GM12878 (cell line): Measurements from ENCODE around the gene HIVEP3. TPM values are rescaled to one million over a fixed set of nuclear protein-coding genes. Genes with fewer than 3 reads are reported as not detected.

ENCODE experiments used
- ATAC-seq: fragments of 200-7000 bp; cut with Tn5 transposase; 3 replicates; pipeline ENCODE4 v1.9.1; 2020; ENCODE audit warnings: mild to moderate bottlenecking, moderate library complexity
- BruUV-seq: library from RNA; stranded (reverse); fragments of 400-500 nt; replicated peaks from 2 replicates; lab custom pipeline; 2021; lab: Mats Ljungman, UMichigan
- CTCF ChIA-PET: fragments of 300-600 bp; sonication (Branson Sonifier 250); formaldehyde crosslinking; extraction: SDS; loops from one replicate; lab custom pipeline; 2021; ENCODE audit warnings: inconsistent platforms; lab: Yijun Ruan, JAX
- POLR2A ChIA-PET: fragments of 350-600 bp; formaldehyde crosslinking; extraction: SDS; loops from one replicate; lab custom pipeline; 2021; ENCODE audit warnings: inconsistent platforms; lab: Charles Lee
- RAD21 ChIA-PET: fragments of 300-600 bp; sonication (Branson Sonifier 250); formaldehyde crosslinking; loops from one replicate; lab custom pipeline; 2023; ENCODE audit warnings: antibody characterized with exemption; ENCODE audit not compliant: unreplicated experiment; lab: Charles Lee
- SMC1A ChIA-PET: fragments of 300-600 bp; sonication (Branson Sonifier 250); formaldehyde crosslinking; loops from one replicate; lab custom pipeline; 2023; ENCODE audit not compliant: unreplicated experiment, uncharacterized antibody; lab: Charles Lee
- DNase-seq: peaks from one replicate; pipeline ENCODE4 v3.0.0-alpha.2; 2011; ENCODE audit warnings: low read depth, low spot score
- FAIRE-seq: peaks from 3 replicates; lab custom pipeline; 2011; peaks lifted over from hg19 to GRCh38; lab: Jason Lieb, UNC
- H2AFZ ChIP-seq: 2 replicates; pipeline ENCODE4 v1.6.0; 2011; ENCODE audit warnings: low read depth, low read length, control low read depth; ENCODE audit not compliant: control insufficient read depth
- H3K27ac ChIP-seq: 2 replicates; pipeline ENCODE4 v1.5.1; 2011; ENCODE audit warnings: control low read depth; ENCODE audit not compliant: control insufficient read depth, insufficient read depth
- H3K27me3 ChIP-seq, 2 experiments: replicated peaks in 1 of 2; 2 replicates each; pipeline versions ENCODE4 v1.6.0 to v1.6.1; 2011; ENCODE audit warnings: low read length in 1 of 2; ENCODE audit not compliant: control insufficient read depth in 2 of 2, insufficient read depth in 2 of 2
- H3K36me3 ChIP-seq, 2 experiments: 2 replicates each; pipeline ENCODE4 v1.5.1; 2011; ENCODE audit warnings: low read length in 1 of 2; ENCODE audit not compliant: control insufficient read depth in 2 of 2, insufficient read depth in 2 of 2
- H3K4me1 ChIP-seq: 2 replicates; pipeline ENCODE4 v1.6.1; 2011; ENCODE audit warnings: mild to moderate bottlenecking, low read length, moderate library complexity, mixed read lengths; ENCODE audit not compliant: control insufficient read depth, insufficient read depth
- H3K4me2 ChIP-seq: 2 replicates; pipeline ENCODE4 v1.6.0; 2011; ENCODE audit warnings: control low read depth; ENCODE audit not compliant: control insufficient read depth, insufficient read depth
- H3K4me3 ChIP-seq: fragments of 200-600 bp; sonication (generic); 2 replicates; pipeline ENCODE4 v1.5.1; 2016
- H3K79me2 ChIP-seq: 2 replicates; pipeline ENCODE4 v1.6.0; 2011; ENCODE audit warnings: low read length; ENCODE audit not compliant: control insufficient read depth, insufficient read depth
- H3K9ac ChIP-seq: 2 replicates; pipeline ENCODE4 v1.8.0; 2011; ENCODE audit warnings: low read length, control low read depth, mixed read lengths; ENCODE audit not compliant: control insufficient read depth, insufficient read depth
- H3K9me3 ChIP-seq: replicated peaks from 3 replicates; pipeline ENCODE4 v1.5.1; 2011; ENCODE audit warnings: mild to moderate bottlenecking, low read length; ENCODE audit not compliant: control insufficient read depth, insufficient read depth
- H4K20me1 ChIP-seq: 2 replicates; pipeline ENCODE4 v1.6.0; 2011; ENCODE audit not compliant: control insufficient read depth, insufficient read depth
- ATF2 ChIP-seq: IDR thresholded peaks from 2 replicates; pipeline ENCODE4 v1.6.1; 2012; ENCODE audit warnings: low read length, inconsistent platforms
- BHLHE40 ChIP-seq, 2 experiments: fragments of 450-650 bp in 1 of 2; IDR thresholded peaks; 2 replicates each; pipeline ENCODE4 v1.6.1; 2011 to 2017; ENCODE audit warnings: low read depth in 2 of 2, borderline replicate concordance in 1 of 2, improper control_type of control experiment in 1 of 2, low read length in 1 of 2, mild to moderate bottlenecking in 1 of 2
- HDAC6 ChIP-seq: fragments of 200-600 bp; sonication (generic); IDR thresholded peaks from one replicate; pipeline ENCODE4 v1.8.0; 2017; ENCODE audit warnings: antibody characterized with exemption; ENCODE audit not compliant: unreplicated experiment
- MYC ChIP-seq: IDR thresholded peaks from 2 replicates; pipeline ENCODE4 v1.6.1; 2011; ENCODE audit warnings: mild to moderate bottlenecking, low read length, moderate library complexity, inconsistent platforms; ENCODE audit not compliant: insufficient read depth, insufficient replicate concordance, insufficient read length, severe bottlenecking
- TCF7 ChIP-seq: IDR thresholded peaks from 2 replicates; pipeline ENCODE4 v1.6.1; 2014; ENCODE audit warnings: antibody characterized with exemption, borderline replicate concordance
- ZBTB4 ChIP-seq: fragments of 450-650 bp; formaldehyde crosslinking; IDR thresholded peaks from 2 replicates; pipeline ENCODE4 v1.4.0; 2022; ENCODE audit warnings: mild to moderate bottlenecking, moderate library complexity
- WGBS: methylation state at CpG from one replicate; pipeline ENCODE4 v1.1.6; 2016; ENCODE audit warnings: low lambda C conversion rate; ENCODE audit not compliant: insufficient replicate concordance, insufficient coverage; ENCODE audit errors: missing lambda C conversion rate; 5-methylcytosine and 5-hydroxymethylcytosine counted together
- in situ Hi-C: fragments of 300-500 bp; cut with MboI; formaldehyde crosslinking; loops from 9 replicates; pipeline ENCODE4 v1.14.3; 2018; ENCODE audit warnings: mixed read lengths
- intact Hi-C: fragments of 100-400 bp; cut with micrococcal nuclease; formaldehyde crosslinking; loops from one replicate; pipeline ENCODE4 v1.14.2; 2022; ENCODE audit not compliant: unreplicated experiment
- polyA plus RNA-seq, 11 experiments: library from polyadenylated mRNA; depleted of rRNA in 4 of 11; unstranded in 6 of 11; stranded (reverse) in 5 of 11; fragments of >200 nt; fragmentation: Nextera tagmentation in 4 of 11; fragmentation: Illumina TruSeq in 1 of 11; extraction: Ambion mirVana in 4 of 11; extraction: Trizol in 1 of 11; gene quantifications; 1 replicate in 1 of 11; 2 replicates in 10 of 11; pipeline versions ENCODE4 v1.2.1 to v1.2.3, GENCODE V29; 2011 to 2016; ENCODE audit warnings: inconsistent platforms in 2 of 11, missing spikeins in 2 of 11, low read depth in 1 of 11
- total RNA-seq, 4 experiments: library from RNA; depleted of rRNA in 3 of 4; stranded (reverse); fragments of >200 nt in 3 of 4; fragmentation: Illumina TruSeq in 1 of 4; extraction: Trizol in 1 of 4; gene quantifications; 2 replicates each; pipeline versions ENCODE4 v1.2.1 to v1.2.3, GENCODE V29; 2013 to 2021

HIVEP3 gene
- total and polyA plus RNA-seq, 10 of the 15 experiments (the other 5 are each of a cell fraction or from before 2014, with no cell fraction given) = 1.8 to 13.6 (median 3.8) TPM

- 89% methylated on average over 7 of the region's 7 CpGs for WGBS
- BruUV-seq = no TSS peak
- CTCF ChIA-PET = interaction anchor here (0.6 to 1.7 kb wide), 4 partner anchors 9 to 32 kb away, joined by 3 to 5 read pairs (median 3); no protein-coding TSS in a partner anchor
- in situ Hi-C loops (no loop called here), intact Hi-C loops (loop anchor here (5.0 kb wide), 1 partner anchor 38 kb away; no protein-coding TSS in a partner anchor)
- Histone ChIP-seq H3K27me3 (no peaks in the 10 kb centered on the region), H3K4me1 (peaks cover 20% of the 10 kb centered on the region), H3K9ac (no peak overlapping the region), H3K9me3 (no peaks in the 10 kb centered on the region), H3K79me2 (no peaks in the 10 kb centered on the region), H3K4me2 (no peak overlapping the region), H3K36me3 (no peaks in the 10 kb centered on the region; a peak in 1 of 4 replicates), H4K20me1 (no peaks in the 10 kb centered on the region), H3K27ac (no peak overlapping the region), H3K4me3 (no peak overlapping the region), H2AFZ (no peak overlapping the region)
- TF ChIP-seq BHLHE40 (IDR thresholded peaks at IDR 0.05; ENCODE audit: borderline replicate concordance in 1 of 2, low read depth in 2 of 2, low read length in 1 of 2) (0 out of 4 replicates have a peak, but pooled peaks of 1 of the 2 experiments have one; percentile 14), MYC (no peak)
- SMC1A ChIA-PET = interaction anchor here (0.8 to 2.0 kb wide), 6 partner anchors 9 to 23 kb away, joined by 3 to 12 read pairs (median 4); no protein-coding TSS in a partner anchor
- FAIRE-seq = no peak
- POLR2A ChIA-PET = interaction anchor here (1.8 kb wide), 1 partner anchor 9 kb away, joined by 6 read pairs; no protein-coding TSS in a partner anchor
- no peak for ATAC-seq
- RAD21 ChIA-PET = interaction anchor here (1.1 kb wide), 1 partner anchor 9 kb away, joined by 3 read pairs; no protein-coding TSS in a partner anchor
- no peak for DNase-seq
These were observed 229.2 kb downstream of the HIVEP3 start for GRCh38 chr1:41689558-41689981.

- ChIA-PET CTCF (interaction anchor here (0.8 to 1.7 kb wide), 3 partner anchors 9 kb away, joined by 3 to 5 read pairs (median 3); no protein-coding TSS in a partner anchor), RAD21 (interaction anchor here (1.1 kb wide), 1 partner anchor 10 kb away, joined by 3 read pairs; no protein-coding TSS in a partner anchor), POLR2A (interaction anchor here (1.8 kb wide), 1 partner anchor 9 kb away, joined by 6 read pairs; no protein-coding TSS in a partner anchor), SMC1A (interaction anchor here (0.8 to 2.0 kb wide), 7 partner anchors 8 to 26 kb away, joined by 3 to 12 read pairs (median 4); no protein-coding TSS in a partner anchor)
- H3K27ac ChIP-seq = no peak overlapping the region
- no peaks in the 10 kb centered on the region for H3K27me3 ChIP-seq
- no peak for ATAC-seq
- H2AFZ ChIP-seq = no peak overlapping the region
- H3K79me2 ChIP-seq = no peaks in the 10 kb centered on the region
- in situ Hi-C loops = no loop called here
- 83% methylated on average over 10 of the region's 10 CpGs for WGBS
- H3K4me2 ChIP-seq = no peak overlapping the region
- no peak overlapping the region for H3K4me3 ChIP-seq
- H3K4me1 ChIP-seq = peaks cover 25% of the 10 kb centered on the region
- no peak overlapping the region for H3K9ac ChIP-seq
- H3K9me3 ChIP-seq = no peaks in the 10 kb centered on the region
- intact Hi-C loops = loop anchor here (5.0 kb wide), 1 partner anchor 38 kb away; no protein-coding TSS in a partner anchor
- TF ChIP-seq HDAC6 = no peak
- no peak for TF ChIP-seq ATF2
- TF ChIP-seq TCF7 = no peak
- TF ChIP-seq ZBTB4 (CRISPR knock-in tag) = no peak
- BruUV-seq = no TSS peak
- H3K36me3 ChIP-seq = no peaks in the 10 kb centered on the region; a peak in 1 of 4 replicates
- FAIRE-seq = no peak
- H4K20me1 ChIP-seq = no peaks in the 10 kb centered on the region
- DNase-seq = no peak
These were observed 229.6 kb downstream of the HIVEP3 start for GRCh38 chr1:41689139-41689538.
